Effector CD4-positive, alpha-beta T cell (primary cell): ENCODE data around the gene ATP8B4.

Experiments
- DNase-seq: peaks from one replicate; pipeline ENCODE4 v3.0.0-alpha.2; 2020

The ATP8B4 gene

DNA sequence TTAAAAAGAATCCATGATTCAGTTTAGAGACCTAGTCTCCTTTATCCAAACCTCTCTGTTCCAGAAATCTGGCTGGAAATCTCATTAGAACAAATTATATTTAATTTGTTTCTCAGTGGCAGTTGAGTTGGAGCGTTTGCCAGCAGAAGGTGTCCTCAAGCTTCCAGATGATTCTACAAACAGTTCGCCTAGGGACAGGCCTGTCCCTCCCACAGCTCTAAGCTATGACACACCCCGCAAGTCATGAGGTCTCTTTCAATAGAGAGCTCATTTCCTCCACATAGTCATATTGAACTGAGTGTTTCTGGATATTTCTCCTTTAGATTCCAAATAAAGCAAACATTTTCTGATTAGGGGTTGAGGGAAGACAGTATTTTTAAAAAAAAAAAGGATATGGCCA lies 230.3 kb downstream of the ATP8B4 start:
- DNase-seq, result no peak

DNA sequence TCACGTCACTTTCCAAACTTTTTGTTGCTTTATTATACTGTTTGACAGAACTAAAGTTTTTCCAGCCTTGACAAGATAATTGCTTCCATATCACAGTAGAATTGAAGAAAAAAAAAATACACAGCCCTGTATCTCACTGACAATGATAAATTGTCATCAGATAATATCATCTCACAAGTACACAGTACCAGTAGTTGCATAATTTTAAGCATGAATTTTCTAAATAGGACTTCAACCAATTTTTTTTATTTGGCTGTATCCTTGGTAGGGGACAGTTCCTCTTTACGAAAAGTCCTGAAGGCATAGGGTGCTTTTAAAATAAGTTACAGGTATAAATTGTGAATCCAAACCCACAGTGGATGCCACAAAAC lies 230.7 kb downstream of the ATP8B4 start:
- DNase-seq, result no peak

DNA sequence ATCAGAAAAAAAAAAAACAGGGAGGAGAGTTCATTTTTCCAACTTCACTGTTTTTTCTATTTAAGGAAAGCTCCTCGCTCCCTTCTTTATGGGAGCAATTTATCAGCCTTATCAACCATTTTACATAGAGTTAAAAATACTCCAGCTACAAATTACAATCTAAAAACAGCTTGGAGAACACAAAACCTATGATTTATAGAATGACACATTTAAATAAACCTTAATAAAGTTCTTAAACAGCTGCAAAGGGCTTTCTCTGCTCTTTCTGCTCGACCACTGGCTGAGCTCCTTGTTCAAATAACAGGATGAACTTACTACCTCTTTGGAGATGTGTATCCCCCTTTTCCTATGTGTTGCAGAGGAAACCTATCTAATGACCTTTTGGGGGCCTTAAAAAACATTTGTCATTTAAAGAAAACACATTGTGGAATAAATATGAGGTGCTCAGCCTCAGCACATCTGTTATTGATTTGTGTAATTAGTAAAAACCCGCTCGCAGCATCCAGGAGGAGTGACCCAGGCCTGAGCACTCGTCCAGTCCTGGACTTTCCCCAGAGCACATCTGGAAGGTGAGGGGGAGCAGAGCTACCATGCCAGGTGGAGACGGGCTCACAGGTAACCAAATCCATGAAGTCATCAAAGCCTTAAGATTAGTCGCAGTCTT lies 231.2 kb downstream of the ATP8B4 start:
- DNase-seq, result no peak

DNA sequence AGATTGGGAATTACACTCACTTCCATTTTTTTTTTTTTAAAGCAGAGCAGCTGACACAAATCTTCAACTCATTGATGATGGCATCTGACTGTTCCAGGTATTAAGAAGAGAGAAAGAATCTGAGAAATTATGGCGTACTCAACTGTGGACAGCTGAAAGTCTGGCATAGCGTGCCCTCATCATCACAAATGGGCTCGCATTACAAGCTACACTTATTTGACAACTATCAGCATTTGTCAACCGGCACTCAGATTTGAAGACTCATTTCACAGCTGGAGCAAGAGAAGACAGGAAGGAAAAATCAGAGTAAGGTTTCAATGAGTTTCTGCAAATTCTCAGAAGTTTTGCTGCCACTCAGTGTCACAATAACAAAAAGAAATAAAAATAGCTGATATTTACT lies 235.9 kb downstream of the ATP8B4 start:
- no peak for DNase-seq

DNA sequence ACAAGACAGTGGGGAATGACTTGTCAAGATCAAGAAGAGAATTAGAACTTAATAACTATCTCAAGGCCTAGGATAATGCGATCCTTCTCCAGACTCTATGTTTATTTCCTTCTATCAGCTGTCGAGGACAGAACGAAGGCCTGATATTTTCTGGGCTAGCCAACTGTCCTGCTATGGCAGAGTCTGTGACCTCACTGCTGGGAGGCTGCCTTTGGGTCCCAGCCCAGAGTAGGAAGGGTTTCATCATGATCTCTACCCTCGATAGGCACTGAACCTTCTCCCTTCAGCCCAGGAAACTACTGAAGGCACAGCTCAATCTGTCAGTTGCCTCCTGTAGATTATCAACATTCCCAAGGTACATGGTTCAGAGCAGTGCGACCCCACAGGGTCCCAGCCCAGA lies 237.2 kb downstream of the ATP8B4 start:
- DNase-seq, result no peak

DNA sequence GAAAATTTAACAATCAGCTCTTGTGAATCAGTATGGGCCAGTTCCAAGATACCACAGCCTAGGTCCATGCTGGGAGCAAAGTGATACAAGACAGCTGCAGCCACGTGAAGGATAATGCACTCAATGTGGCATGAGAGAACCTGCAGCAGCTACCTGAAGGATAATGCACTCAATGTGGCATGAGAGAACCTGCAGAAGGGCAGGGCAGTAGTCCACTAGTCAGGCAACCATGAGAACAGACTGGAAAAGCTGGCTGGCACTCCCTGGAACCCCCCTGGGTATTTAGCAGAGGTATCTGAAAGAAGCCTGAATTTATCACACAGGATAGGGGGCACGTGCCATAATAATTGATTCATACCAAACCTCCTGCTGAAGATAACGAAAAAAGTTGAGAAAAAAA lies 237.6 kb downstream of the ATP8B4 start:
- DNase-seq, result no peak

DNA sequence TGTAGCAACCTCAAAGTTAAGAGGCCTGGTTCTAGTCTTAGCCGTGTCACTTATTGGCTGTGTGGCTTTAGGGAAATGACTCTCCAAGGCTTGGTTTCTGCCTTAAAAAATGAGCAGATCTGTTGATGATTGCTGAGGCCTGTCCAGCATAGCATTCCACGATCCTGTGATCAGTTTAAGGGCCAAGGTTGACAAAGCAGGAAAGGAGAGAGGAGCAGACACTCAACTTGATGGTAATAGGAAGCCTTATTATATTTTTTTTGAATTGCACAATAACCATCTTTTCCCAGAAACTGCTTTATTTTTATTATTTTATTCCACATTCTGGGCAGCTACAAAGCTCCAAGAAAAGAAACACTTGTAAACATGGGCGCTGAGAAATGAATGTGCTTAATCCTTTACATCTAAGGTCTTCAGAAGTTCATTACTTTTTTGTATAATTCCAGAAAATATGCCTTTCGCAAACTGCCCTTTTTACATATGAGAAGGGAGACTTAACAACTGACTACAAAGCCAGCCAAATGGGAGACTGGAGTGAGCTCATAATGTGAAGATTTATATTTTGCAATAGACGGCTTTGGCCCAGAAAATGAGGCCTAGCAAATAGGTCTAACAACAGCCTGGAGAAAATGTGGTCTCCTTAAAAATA lies 241.0 kb downstream of the ATP8B4 start:
- DNase-seq, result no peak

DNA sequence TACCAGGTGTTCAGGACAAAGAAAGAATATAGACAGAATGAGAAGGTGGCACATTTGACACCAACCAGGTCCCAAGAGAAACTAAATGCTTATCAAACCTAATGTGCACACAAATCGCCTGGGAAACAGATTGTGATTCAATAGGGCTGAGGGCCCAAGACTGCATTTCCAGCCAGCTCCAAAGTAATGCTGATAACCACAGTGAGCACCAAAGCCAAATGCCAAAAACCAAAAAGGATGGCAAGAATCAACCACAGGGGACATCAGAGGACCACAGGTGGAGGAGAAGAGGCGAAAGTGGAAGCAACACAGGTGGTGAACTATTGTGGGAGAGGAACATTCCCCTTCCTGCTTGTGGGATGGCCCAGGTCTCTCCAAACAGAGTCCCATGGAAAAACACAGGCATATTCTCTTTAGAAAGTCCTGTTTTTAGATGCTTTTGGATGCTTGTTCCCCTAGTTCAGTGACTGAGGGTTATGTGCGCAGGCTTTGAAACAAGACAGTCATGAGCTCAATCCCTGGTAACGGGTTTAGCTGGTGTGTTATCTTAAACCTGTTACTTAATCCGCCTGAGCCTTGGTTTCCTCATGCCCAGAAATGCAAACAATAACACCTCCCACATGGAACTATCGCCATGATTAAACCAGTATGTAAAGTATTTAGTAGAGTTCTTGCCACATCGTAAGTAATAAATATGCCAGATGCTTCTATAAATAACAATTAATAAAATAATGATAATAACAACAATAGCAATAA lies 241.7 kb downstream of the ATP8B4 start:
- no peak for DNase-seq

DNA sequence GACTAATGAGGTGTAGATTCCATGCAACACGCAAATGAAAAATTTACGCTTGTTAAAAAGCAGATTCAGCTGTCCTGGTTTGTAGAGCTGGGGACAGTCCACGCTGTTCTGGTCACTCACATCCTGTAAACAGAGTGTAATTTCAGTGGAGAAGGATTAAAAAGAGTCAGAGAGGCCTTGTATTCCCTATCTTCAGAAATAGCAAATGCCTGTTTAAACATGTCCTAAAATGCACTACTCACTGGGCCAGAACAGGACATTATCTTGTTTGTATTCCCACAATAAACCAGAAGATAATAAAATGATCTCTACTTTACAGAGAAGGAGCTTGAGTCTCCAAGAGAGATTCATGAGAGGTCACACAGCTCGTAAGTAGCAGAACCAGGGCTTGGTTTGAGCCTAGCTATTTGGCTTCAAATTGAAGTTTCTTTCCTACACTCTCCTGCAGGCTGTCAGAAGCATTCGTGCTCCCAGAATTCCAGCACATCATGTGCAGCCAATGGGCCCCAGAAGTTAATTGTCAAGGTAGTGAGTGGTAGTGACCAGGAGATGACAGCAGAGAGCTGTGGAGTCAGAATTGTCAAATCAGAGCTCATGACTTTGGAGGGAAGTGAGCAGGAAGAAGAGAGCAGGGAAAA lies 242.5 kb downstream of the ATP8B4 start:
- DNase-seq, result no peak

DNA sequence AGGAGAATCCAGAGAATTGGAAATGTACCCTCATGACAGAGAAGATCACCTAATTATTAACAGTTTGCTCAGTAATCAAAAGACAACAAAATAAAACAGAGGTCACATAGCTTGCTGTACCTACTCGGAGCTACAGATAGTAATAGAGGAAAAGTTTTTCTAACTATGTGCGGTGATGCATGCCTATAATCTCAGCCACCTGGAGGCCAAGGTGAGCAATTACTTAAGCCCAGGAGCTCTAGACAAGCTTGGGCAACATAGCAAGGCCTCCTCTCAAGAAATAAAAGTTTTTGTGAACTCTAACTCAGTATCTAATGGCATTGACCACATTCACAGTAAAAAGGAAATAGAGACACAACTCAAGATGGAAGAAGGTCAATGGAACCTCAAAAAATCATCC lies 243.6 kb downstream of the ATP8B4 start:
- no peak for DNase-seq

DNA sequence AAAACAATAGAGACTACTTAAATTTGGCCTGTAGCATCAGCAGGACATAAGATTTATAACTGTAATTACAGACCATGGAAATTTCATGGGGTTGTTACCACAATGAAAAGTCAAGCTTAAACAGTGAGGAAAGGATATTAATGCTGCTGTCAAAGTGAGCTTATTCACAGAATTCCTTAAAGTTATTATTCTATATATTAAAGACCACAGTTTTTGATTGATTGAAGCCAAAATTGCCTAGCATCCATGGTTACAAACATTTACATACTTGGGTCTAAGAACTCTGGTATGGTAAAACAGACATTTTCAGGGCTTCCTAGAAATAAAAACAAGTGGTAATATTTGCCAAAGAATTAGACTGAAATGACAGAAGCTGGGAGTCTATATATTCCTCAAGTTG lies 248.6 kb downstream of the ATP8B4 start:
- no peak for DNase-seq

DNA sequence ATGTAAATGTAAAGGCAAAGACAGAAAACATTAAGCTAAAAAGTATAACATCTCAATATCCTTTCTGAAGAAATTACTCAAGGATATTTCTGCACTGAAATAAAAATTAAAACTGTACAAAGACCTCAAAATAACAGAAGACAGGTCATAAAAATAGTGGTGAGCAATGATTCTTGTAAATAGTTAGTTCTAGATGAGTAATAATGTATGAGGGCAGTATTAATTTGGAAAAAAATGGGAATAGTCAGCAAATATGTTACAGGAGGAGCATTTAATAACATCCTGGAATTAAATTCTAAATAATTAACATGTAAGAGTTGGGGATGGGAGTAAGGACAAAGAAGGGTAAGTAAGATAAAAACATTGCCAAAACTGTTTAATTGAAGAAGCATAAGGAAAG lies 250.7 kb downstream of the ATP8B4 start:
- DNase-seq, result no peak

DNA sequence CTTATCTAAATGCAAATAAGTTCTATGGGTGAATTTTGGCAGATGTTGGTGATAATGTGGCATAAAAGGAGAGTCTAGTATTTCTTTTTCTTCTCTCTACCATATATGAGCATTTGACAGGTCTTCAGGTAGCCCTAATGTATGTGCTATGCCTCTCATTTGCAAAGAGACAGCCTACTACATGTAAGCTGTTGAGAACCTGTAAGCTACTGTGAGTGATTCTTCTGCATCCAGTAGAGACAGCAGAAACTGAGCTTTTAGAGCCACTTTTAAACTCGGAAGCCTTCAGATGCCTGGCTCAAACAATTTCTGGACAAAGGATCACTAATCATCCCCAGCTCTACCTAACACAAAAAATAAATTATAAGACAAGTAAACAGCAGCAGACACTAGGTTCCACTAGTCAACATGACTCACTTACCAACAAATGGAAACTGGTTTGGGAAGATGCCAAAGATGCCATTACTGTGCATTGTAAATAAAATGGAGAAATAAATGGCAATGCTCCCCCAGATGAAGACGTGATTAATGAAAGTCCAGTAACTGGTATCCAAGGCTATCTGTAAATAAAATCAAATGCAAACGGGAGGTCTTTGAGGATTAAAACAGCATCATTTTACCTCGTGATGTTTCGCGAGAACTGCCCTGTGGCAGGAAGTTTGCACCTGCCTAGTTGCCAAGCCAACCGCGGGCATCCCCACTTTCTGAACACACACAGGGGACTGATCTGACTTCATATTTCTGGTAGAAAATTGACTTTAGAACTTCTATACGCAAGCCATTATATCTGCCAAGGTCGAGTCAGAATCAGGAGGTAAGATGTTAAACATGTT lies 252.9 kb downstream of the ATP8B4 start:
- no peak for DNase-seq

DNA sequence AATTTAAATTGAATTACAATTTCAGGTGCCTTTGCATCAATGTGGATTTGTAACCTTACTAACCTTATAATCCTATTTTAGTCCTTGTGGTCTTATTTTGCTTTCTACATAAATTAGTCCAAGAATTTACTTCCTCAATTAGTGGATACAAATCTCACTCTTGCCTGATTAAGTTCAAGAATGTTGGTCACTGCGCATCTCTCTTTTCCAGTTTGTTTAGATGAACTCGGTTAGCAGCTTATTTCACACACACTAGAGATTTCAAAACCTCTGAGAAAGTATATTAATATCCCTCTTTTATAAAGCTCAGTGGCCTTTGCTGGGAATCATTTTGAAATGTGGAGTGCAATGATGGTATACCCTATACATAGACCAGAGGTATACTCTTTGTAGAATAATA lies 254.8 kb downstream of the ATP8B4 start:
- DNase-seq, result no peak

DNA sequence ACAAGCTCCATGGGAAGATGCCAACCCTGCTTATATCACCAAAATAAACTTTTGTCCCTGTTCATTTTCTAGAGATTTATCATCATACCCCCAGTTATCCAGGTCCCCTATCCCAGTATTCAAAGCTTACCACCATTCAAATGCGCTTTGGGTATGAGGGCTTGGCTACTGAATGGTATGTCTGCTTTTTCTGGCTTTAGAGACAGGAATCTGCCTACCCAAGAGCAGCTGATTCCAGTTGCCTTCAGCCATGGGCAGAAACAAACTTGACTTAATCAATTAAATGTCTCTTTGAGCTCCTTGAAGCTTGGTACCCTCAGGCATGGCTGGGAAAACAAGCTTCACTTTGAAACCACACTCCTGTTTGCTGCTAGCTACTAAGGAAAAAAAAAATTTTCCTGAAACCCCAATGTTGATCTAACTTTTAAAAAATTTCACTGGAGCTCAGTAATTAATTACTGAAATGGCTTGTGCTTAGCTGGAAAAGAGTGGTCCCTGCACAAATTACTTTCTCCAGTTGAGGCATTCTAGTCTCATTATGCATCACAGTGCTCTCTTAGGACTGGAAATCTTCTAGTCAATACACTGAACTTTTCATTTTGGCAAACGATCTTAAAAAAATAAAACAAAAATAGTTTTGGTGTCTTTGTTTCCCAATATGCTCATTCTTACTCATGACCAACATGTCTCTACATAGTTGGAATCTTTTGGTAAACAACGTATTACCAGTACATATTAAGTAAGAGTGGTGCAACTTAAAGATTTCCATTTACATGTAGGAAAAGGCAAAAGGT lies 255.4 kb downstream of the ATP8B4 start:
- no peak for DNase-seq

DNA sequence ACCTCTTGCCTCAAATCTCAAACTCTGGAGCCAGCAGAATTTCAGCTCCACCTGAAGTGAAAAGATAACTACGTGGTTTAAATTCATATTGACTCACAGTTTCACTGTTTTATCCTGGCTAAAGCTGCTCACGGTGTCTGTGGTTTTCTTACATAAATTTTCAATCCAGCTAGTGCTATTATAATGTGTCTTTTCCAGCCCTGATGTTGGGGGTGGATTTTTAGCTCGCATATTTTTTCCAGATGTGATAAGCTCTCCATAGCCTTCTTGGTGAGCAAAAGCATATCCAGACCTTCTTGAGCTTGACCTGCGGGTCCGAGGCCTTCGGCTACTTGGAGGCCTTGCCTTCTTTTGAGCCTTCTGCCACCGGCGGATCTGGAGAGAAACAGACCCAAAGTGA lies 258.9 kb downstream of the ATP8B4 start:
- no peak for DNase-seq

DNA sequence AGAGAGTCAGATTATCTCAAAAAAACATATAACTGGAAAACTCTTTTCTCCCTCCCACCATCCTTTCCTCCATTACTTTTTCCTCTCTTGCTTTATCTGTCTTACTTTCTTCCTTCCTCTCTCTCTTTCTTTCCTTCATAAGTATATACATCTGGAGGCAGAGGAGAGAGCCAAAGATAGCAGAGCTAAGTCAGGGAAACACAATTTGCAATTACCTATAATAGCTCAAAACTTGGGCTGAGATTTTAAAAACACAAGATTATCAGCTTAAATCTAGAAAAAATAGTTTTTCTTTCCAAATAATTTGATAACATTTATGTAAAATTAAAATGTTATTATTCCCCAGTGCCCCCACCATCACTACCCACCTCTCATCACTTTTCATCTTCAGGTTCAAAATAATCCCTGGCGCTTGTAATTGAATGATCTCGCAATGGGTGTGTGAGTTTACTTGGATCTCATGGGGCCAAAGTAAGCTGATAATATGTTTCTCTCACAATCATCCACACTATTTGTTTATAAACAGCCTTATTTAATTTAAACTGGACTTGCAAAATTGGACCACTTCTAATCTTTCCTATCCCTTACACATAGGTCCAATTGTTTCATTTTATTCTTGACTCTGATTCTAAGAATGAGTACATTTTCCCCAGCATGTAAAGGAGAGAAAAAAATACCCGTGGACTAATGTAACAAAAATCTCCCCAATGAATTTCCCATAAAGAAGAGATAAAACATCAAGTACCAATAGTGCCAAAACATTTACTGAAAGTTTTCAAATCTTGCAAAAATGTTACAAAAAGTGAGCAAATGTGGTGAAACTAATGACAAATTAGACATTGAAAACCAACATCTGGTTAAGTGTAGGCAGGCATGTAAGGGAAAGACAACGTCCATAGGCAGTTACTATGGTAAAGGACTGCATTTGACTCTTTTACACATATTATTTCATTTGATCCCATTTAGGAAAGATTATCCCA lies 261.2 kb downstream of the ATP8B4 start:
- DNase-seq, result no peak

DNA sequence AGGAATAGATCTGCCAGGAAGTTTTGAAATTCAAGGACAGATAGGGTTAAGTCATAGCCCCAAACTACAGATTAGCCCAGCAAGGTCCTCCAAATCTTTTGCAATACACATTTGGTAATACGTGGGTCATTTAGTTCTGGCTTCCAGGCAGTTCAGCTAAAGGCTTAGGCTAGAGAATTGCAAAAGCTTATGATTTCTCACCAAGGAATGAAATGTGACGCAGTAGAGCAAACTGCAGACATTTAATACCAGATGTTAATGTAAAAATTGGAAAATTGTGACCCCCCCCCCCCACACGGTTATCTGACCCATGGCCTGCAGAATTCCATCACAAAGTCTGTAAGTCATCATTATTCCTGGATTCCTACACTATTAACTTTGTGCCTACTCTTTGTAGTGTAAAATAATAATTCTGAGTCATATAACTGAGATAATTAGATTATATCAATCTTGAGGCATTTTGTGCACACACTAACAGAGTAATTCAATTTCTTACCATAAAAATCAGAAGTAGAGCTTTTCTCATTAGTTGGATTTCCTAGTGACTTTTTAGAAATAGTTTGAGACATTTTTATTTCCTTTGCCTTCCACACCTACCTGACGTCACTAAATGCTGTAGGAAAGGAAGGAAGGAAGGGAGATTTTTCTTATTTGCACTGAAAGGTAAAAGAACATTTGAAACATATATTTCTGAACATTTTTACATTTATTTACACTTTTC lies 263.0 kb downstream of the ATP8B4 start:
- no peak for DNase-seq

DNA sequence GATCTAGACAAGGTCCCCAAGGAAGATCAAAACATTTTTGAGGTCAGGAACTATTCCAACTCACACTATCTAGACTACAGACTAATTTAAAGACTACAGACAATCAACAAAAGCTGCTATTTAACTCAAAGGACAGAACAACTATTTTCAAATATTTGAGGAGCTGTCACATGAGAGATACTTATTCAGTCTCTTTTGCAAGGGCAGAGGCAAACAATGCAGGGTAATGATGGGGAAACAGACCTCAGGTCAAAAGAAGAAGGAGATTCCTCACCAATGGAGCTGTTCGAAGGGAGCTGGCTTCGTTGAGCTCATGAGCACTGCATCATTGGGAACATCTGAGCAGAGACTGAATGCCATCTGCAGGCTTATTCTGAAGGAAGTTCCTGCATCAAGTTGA lies 266.3 kb downstream of the ATP8B4 start:
- DNase-seq, result no peak

DNA sequence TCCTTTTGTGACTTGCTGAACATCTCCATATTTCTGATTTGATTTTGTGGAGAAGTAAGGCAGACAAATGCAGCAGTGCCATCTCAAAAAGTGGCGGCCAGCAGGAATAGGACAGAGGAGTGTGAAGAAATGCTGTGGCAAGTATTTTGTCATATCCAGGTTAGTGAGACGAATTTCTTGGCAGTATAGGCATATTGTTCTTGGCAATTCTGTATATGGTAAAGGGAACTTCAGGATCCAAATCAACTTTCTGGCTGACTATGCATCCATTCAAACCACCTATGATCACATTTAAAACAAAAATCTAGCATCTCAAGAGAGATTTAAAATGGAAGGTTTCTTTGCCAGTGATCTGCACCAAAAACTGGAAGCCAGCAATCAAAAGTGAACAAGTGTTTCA lies 270.2 kb downstream of the ATP8B4 start:
- DNase-seq, result no peak
